Activated naive CD4-positive, alpha-beta T cell treated with Interleukin-2 at 50 U/mL for 16 hours (primary cell): ENCODE measurements around the gene MPI.

Experiments used
- DNase-seq: peaks from one replicate; pipeline ENCODE4 v3.0.0-alpha.2; 2020

Gene MPI

GRCh38 chr15:74889883-74890664, at the start of gene MPI:
Gene MPI (plus strand): TSS chr15:74890042. CDS start chr15:74890074, 32 bp downstream.
- DNase-seq, result peak; percentile 89

- no peak for DNase-seq
These were observed 48.7 kb upstream of the MPI start for GRCh38 chr15:74840851-74841775.

GRCh38 chr15:74841891-74842373, 47.9 kb upstream of the MPI start:
- no peak for DNase-seq

DNA sequence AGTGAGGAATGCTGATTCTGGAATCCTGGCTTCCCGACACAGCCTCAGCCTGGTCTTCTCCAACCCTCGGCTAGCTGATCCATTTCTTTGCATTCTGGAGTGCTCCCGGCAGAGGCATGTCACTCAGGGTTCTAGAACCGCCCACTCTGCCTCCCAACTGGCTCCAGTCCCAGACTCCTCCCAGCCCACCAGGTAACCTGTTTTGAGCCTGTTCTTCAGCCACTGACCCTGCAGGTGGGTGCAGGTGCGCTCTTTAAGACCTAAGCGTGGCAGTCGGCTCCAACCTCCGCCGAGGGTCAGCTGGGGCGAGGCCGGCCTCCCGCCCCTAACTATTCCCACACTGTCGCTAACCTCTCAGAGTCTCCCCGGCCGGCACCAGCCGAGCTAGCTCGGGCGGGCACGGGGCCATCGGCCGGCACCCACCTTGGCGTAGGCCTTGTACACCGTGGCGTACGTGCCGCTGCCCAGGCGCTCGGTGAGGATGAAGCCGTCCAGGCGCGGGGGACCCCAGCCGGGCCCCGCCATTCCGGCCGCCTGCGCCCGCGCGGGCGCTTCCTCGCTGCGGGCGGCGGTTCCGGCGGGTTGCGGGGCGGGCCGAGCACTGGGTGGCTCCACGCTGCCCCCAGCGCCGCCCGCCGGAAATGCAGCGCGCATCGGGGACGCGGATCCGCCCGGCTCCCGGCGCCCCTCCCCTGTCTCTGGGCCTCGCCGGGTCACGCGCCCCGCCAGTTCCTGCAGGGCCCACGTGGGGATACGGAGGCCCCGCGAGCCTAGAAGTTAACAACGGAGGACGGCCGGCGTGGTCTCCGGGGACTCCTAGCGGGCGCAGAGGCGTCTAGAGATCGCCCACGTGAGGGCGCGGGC, 47.0 kb upstream of the MPI start, which contains the start of gene ULK3:
TSS of gene ULK3 (minus strand) at position 576 of the 864 bp plus-strand sequence. CDS start at position 525, 51 bp downstream.
- peak; percentile 92 for DNase-seq

DNA sequence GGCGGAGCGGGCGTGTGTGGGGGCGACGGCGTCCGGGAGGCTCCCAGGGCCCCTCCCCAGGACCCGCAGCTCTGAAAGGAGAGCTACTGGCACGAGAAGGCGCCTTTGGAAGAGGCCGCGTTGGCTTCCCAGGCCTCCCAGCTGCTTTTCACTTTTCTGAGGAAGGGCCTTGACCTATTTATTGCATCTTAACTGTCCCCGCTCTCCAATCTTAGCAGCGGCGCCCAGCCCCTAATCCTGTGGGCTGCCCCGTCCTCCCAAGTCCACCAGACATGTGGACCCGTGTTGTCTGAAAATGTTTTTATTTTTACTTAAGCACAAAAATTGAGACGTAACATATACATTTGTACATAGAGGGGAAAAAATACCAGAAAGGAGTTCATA, 46.4 kb upstream of the MPI start:
- DNase-seq, result no peak

DNA sequence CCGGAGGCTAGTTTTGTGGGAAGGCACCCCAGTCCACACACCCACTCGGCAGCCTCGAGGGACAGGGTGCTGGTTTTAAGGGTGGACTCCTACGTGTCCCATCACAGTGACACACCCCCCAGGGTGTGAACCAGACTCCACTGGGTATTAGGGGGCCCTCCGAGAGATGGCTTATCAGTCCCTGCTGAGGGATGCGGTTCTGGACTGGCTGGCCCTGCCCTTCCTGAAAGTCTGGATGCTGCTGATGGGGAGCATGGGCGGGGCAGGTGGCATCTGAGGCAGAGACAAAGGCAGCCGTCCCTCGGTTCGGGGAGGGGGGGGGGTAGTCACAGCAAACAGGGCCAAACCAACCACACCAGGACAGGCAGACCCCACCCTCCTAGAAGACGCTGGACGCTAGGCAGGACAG, 45.9 kb upstream of the MPI start:
- DNase-seq, result no peak

GRCh38 chr15:74844319-74845207, 45.3 kb upstream of the MPI start:
- no peak for DNase-seq

DNA sequence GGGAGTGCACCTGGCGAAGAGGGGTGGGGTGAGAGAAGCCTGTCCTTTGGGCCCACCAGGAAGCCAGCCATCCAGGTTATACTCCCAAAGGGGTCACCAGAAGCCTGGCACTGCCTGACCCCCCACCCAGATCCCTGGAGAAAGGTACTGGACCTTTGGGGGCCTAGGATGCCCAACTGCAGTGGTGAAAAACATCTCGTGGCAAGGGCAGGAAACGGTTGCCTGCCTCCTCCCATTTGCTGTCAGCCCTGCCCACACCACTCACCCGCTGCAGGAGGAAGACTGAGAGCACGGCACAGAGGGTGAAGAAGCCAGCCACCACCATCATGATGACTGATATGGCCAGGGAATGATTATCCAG, 44.7 kb upstream of the MPI start:
- peak; percentile 63 for DNase-seq

GRCh38 chr15:74845581-74845980, 44.3 kb upstream of the MPI start:
- no peak for DNase-seq

- DNase-seq, result no peak
These were observed 42.4 kb upstream of the MPI start for GRCh38 chr15:74847432-74847831.

- no peak for DNase-seq
These were observed 39.4 kb upstream of the MPI start for GRCh38 chr15:74850393-74850792.

DNA sequence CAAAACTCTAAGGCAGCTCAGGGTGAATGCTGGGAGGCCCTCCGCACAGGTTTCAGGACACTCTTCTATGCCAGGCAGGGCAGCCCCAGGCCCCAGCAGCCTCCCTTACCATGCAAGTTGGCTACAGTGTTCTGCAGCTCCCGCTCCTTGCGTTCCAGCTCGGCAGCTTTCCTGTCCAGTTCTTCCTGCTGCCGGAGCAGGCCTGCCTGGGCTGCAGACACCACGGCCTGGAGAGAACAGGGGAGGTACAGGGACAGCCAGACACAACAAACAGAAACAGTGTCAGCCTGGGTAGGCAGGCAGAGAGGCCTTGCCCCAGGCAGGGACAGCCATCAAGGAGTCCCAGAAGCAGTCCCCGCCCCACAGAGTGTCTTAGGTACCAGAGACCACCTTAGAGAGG, 37.9 kb upstream of the MPI start:
- DNase-seq, result no peak

DNA sequence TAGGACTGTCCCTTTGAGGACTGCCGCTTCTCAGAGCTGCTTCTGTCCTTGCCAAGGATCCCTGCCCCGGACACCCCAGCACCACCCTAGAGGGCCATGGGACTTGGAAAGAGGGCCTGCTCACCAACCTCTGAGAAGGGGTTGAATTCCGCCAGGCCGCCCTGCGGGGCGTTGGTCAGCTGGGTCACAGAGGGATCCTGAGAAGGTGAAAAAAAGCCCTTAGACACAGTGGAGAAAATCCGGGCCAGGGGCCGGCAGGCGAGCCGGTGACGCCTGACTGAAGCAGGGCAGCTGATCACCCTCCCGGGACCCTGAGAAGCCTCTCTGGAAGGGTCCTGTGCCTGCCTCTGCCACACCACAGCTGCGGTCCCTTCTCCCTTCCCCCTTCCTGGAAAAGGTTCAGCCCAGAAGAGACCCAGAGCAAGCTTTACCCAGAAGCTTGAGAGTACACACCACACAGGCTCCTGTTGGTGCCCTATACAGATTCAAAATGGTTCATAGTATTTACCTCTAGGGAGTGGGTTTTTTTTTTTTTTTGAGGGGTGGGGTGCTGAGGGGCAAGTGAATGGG, 35.3 kb upstream of the MPI start:
- DNase-seq, result no peak

DNA sequence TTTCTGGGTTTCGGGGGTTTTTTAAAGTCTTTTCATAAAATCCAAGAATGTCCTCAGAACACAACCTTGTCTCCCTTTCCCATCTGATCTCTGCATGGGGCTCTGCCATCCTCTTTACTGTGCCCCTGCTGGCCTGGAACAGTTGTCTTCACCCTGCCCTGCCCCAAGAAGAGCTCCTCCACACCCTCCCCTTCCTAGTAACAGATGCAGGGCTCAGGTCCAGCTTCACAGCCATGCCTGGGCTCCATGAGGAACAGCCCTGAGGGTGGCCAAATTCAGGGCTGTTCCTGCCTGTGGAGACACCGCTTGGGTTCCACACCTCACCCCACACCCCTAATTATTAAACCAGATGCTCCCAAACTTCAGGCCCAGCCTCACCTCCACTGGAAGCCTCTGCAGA, 34.0 kb upstream of the MPI start:
- no peak for DNase-seq

DNA sequence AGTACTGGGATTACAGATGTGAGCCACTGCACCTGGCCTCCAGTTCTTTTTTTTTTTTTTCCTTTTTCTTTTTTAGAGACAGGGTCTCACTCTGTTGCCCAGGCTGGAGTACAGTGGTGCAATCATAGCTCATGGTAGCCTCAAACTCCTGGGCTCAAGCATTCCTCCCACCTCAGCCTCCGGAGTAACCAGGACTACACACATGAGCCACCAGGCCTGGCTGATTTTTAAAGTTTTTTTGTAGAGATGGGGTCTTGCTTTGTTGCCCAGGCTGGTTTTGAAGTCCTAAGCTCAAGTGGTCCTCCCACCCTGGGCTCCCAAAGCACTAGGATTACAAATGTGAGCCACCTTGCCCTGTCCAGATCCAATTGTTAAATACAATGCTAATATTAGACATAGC, 33.3 kb upstream of the MPI start:
- DNase-seq, result no peak

- no peak for DNase-seq
These were observed 32.7 kb upstream of the MPI start for GRCh38 chr15:74857082-74857655.

- no peak for DNase-seq
These were observed 32.0 kb upstream of the MPI start for GRCh38 chr15:74857671-74858368.

GRCh38 chr15:74858369-74858740, 31.5 kb upstream of the MPI start:
- no peak for DNase-seq

- no peak for DNase-seq
These were observed 26.4 kb upstream of the MPI start for GRCh38 chr15:74863239-74864056.

DNA sequence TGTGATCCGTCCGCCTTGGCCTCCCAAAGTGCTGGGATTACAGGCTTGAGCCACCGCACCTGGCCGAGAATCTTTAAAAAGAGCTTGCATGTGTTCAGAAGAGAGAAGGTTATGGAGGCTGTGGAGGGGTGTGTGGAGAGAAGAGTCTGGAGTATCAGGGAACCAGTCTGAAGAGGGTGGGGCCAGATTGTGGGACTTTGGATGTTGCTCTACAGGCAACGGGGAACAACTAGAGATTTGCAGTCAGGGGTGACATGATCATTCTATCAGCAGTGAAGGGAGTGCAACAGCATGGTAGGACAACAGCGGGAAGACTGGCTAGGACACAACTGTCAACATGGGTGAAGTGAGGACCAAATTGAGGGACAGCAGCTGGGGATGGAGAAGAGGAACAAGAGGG, 25.5 kb upstream of the MPI start:
- no peak for DNase-seq
